ENCODE data around the gene F3. TPM values are rescaled to one million over a fixed set of nuclear protein-coding genes. Genes with fewer than 3 reads are reported as not detected.
"Not testable (repeated sequence)": the region's sequence is repeated elsewhere in the genome, so short reads cannot be mapped to it uniquely, and the experiment has no call there.

Gene F3
- polyA plus RNA-seq, 3 donors = 0.29 to 3.7 (median 0.77) TPM

DNA sequence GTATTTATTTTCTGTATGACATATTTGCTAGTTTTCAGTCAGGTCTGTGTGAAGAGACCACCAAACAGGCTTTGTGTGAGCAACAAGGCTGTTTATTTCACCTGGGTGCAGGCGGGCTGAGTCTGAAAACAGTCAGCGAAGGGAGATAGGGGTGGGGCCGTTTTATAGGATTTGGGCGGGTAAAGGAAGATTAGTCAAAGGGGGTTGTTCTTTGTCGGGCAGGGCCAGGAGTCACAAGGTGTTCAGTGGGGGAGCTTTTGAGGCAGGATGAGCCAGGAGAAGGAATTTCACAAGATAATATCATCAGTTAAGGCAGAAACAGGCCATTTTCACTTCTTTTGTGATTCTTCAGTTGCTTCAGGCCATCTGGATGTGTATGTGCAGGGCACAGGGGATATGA lies 24.9 kb upstream of the F3 start:
- H3K36me3 Mint-ChIP-seq; H3K36me3 ChIP-seq (replicated peaks in 1 of 2; ENCODE audit: control insufficient read depth in 1 of 2, insufficient read depth in 2 of 2, low read length in 2 of 2); H4K20me1 ChIP-seq (ENCODE audit: insufficient read depth, low read length); H3K4me2 ChIP-seq (replicated peaks; ENCODE audit: extremely low read depth, low read length, poor library complexity, severe bottlenecking); H3K4me1 Mint-ChIP-seq; H3K9ac ChIP-seq (ENCODE audit: insufficient read depth, low read length, poor library complexity, severe bottlenecking); H3K27me3 ChIP-seq (ENCODE audit: control insufficient read depth in 2 of 2, insufficient read depth in 2 of 2, low read length in 2 of 2); H3K4me3 ChIP-seq (replicated peaks in 1 of 3; ENCODE audit: low read depth in 2 of 3, low read length in 3 of 3); DNase-seq; H3K79me2 ChIP-seq (ENCODE audit: insufficient read depth, low read length); intact Hi-C loops (cut with micrococcal nuclease); H3K4me1 ChIP-seq (ENCODE audit: control insufficient read depth in 1 of 2, insufficient read depth in 2 of 2, low read length in 2 of 2); H3K4me3 Mint-ChIP-seq; H2AFZ ChIP-seq (ENCODE audit: insufficient read depth, low read depth, low read length, poor library complexity, severe bottlenecking); H3K27me3 Mint-ChIP-seq (ENCODE audit: low read depth in 3 of 3); H3K27ac ChIP-seq (ENCODE audit: low read depth in 1 of 2, low read length in 2 of 2): not testable (repeated sequence)
- 79% methylated on average over 4 of the region's 5 CpGs for WGBS (ENCODE audit: insufficient coverage)
- H3K9me3 ChIP-seq (replicated peaks in 1 of 2; ENCODE audit: control insufficient read depth in 1 of 2, insufficient read depth in 1 of 2, low read length in 2 of 2) = peaks cover 6 to 23% of the 10 kb centered on the region in 2 donors
- peaks cover 4 to 14% (median 9%) of the 10 kb centered on the region in 7 donors for H3K9me3 Mint-ChIP-seq
- H3K27ac Mint-ChIP-seq = peak overlapping the region in 1 of 7 donors; percentile 51

DNA sequence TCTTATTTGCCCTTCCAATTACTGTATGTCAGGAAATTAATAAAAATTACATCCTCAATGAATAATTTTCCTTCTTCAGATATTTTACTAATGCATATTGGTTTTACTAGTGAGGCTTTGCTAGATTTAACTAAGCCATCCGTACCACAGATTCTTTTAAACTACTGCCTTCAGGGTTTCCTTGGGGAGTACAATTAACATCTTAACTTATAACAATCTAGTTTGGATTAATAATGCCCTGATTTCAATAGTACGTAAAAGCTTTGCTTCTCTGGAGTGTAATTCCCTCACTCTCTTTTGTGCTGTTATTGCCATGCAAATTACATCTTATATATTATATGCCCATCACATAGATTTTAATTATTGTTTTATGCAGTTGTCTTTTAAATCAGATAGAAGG lies 24.3 kb upstream of the F3 start:
- Histone ChIP-seq H3K4me1 (ENCODE audit: control insufficient read depth in 1 of 2, insufficient read depth in 2 of 2, low read length in 2 of 2) (no peaks in the 10 kb centered on the region), H3K4me3 (replicated peaks in 1 of 3; ENCODE audit: low read depth in 2 of 3, low read length in 3 of 3) (no peak overlapping the region), H3K36me3 (replicated peaks in 1 of 2; ENCODE audit: control insufficient read depth in 1 of 2, insufficient read depth in 2 of 2, low read length in 2 of 2) (no peaks in the 10 kb centered on the region), H3K79me2 (ENCODE audit: insufficient read depth, low read length) (no peaks in the 10 kb centered on the region), H3K9me3 (replicated peaks in 1 of 2; ENCODE audit: control insufficient read depth in 1 of 2, insufficient read depth in 1 of 2, low read length in 2 of 2) (peaks cover 6 to 19% of the 10 kb centered on the region in 2 donors), H3K27me3 (ENCODE audit: control insufficient read depth in 2 of 2, insufficient read depth in 2 of 2, low read length in 2 of 2) (no peaks in the 10 kb centered on the region), H4K20me1 (ENCODE audit: insufficient read depth, low read length) (no peaks in the 10 kb centered on the region), H2AFZ (ENCODE audit: insufficient read depth, low read depth, low read length, poor library complexity, severe bottlenecking) (no peak overlapping the region), H3K27ac (ENCODE audit: low read depth in 1 of 2, low read length in 2 of 2) (no peak overlapping the region), H3K4me2 (replicated peaks; ENCODE audit: extremely low read depth, low read length, poor library complexity, severe bottlenecking) (no peak overlapping the region), H3K9ac (ENCODE audit: insufficient read depth, low read length, poor library complexity, severe bottlenecking) (no peak overlapping the region)
- intact Hi-C loops (cut with micrococcal nuclease) = no loop called here
- TF ChIP-seq, protein P1, sequence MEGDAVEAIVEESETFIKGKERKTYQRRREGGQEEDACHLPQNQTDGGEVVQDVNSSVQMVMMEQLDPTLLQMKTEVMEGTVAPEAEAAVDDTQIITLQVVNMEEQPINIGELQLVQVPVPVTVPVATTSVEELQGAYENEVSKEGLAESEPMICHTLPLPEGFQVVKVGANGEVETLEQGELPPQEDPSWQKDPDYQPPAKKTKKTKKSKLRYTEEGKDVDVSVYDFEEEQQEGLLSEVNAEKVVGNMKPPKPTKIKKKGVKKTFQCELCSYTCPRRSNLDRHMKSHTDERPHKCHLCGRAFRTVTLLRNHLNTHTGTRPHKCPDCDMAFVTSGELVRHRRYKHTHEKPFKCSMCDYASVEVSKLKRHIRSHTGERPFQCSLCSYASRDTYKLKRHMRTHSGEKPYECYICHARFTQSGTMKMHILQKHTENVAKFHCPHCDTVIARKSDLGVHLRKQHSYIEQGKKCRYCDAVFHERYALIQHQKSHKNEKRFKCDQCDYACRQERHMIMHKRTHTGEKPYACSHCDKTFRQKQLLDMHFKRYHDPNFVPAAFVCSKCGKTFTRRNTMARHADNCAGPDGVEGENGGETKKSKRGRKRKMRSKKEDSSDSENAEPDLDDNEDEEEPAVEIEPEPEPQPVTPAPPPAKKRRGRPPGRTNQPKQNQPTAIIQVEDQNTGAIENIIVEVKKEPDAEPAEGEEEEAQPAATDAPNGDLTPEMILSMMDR (IDR thresholded peaks at IDR 0.05) = no peak
- H3K36me3 Mint-ChIP-seq = no peaks in the 10 kb centered on the region
- no peak for DNase-seq
- no peaks in the 10 kb centered on the region for H3K27me3 Mint-ChIP-seq (ENCODE audit: low read depth in 3 of 3)
- no CpG with 5 or more reads among the region's 2 CpGs for WGBS (ENCODE audit: insufficient coverage)
- no peak overlapping the region for H3K4me3 Mint-ChIP-seq
- no peak overlapping the region for H3K27ac Mint-ChIP-seq
- H3K4me1 Mint-ChIP-seq = no peaks in the 10 kb centered on the region
- H3K9me3 Mint-ChIP-seq = peaks cover under 1 to 12% (median 4%) of the 10 kb centered on the region in 7 donors
